ENCODE measurements around the gene MYOM1. TPM values are rescaled to one million over a fixed set of nuclear protein-coding genes. Genes with fewer than 3 reads are reported as not detected.
"Not testable (repeated sequence)": the region's sequence is repeated elsewhere in the genome, so short reads cannot be mapped to it uniquely, and the experiment has no call there.

The MYOM1 gene
- total and polyA plus RNA-seq, 2 experiments from 2014 or later = 1.1 to 1.8 TPM

- no peak overlapping the region for H2AFZ ChIP-seq
- TF ChIP-seq, protein P1, sequence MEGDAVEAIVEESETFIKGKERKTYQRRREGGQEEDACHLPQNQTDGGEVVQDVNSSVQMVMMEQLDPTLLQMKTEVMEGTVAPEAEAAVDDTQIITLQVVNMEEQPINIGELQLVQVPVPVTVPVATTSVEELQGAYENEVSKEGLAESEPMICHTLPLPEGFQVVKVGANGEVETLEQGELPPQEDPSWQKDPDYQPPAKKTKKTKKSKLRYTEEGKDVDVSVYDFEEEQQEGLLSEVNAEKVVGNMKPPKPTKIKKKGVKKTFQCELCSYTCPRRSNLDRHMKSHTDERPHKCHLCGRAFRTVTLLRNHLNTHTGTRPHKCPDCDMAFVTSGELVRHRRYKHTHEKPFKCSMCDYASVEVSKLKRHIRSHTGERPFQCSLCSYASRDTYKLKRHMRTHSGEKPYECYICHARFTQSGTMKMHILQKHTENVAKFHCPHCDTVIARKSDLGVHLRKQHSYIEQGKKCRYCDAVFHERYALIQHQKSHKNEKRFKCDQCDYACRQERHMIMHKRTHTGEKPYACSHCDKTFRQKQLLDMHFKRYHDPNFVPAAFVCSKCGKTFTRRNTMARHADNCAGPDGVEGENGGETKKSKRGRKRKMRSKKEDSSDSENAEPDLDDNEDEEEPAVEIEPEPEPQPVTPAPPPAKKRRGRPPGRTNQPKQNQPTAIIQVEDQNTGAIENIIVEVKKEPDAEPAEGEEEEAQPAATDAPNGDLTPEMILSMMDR (IDR thresholded peaks at IDR 0.05; ENCODE audit: poor library complexity) = no peak
- no peak for TF ChIP-seq EZH2 (IDR thresholded peaks at IDR 0.05; ENCODE audit: borderline replicate concordance)
- TF ChIP-seq EZH2phosphoT487 (IDR thresholded peaks at IDR 0.05; ENCODE audit: low read depth, severe bottlenecking, unreplicated experiment) = no peak
- 95% methylated on average over 6 of the region's 6 CpGs for WGBS (ENCODE audit: low lambda C conversion rate, missing lambda C conversion rate)
Measured at GRCh38 chr18:3221496-3221895, 1.7 kb upstream of the MYOM1 start.

GRCh38 chr18:3220868-3221267 is 1.1 kb upstream of the MYOM1 start:
- not testable (repeated sequence) for H3K36me3 ChIP-seq (replicated peaks; ENCODE audit: insufficient read depth, low read depth); H4K20me1 ChIP-seq (ENCODE audit: insufficient read depth, poor library complexity, severe bottlenecking); H3K4me3 ChIP-seq; H3K27me3 ChIP-seq; H3K9me3 ChIP-seq (ENCODE audit: low read depth); H3K27ac ChIP-seq; H3K9me2 ChIP-seq (replicated peaks; ENCODE audit: insufficient read depth); H2AFZ ChIP-seq; H3K4me2 ChIP-seq; DNase-seq (ENCODE audit: low spot score); H3K79me2 ChIP-seq
- peaks cover 37% of the 10 kb centered on the region for H3K4me1 ChIP-seq (ENCODE audit: insufficient read depth)
- WGBS (ENCODE audit: low lambda C conversion rate, missing lambda C conversion rate) = 97% methylated on average over 4 of the region's 4 CpGs

More at GRCh38 chr18:3221496-3221895, 1.7 kb upstream of the MYOM1 start:
- Histone ChIP-seq H3K36me3 (replicated peaks; ENCODE audit: insufficient read depth, low read depth) (no peaks in the 10 kb centered on the region), H3K4me2 (no peak overlapping the region), H3K4me1 (ENCODE audit: insufficient read depth) (peaks cover 40% of the 10 kb centered on the region), H3K79me2 (no peaks in the 10 kb centered on the region), H3K9me2 (replicated peaks; ENCODE audit: insufficient read depth) (no peaks in the 10 kb centered on the region), H3K4me3 (no peak overlapping the region), H4K20me1 (ENCODE audit: insufficient read depth, poor library complexity, severe bottlenecking) (no peaks in the 10 kb centered on the region), H3K27ac (no peak overlapping the region), H3K27me3 (no peaks in the 10 kb centered on the region), H3K9me3 (ENCODE audit: low read depth) (no peaks in the 10 kb centered on the region)
- no peak for DNase-seq (ENCODE audit: low spot score)

GRCh38 chr18:3219241-3219630 is 532 bp downstream of the MYOM1 start:
- Histone ChIP-seq H3K27ac (peak overlapping the region; percentile 83), H3K36me3 (replicated peaks; ENCODE audit: insufficient read depth, low read depth) (no peaks in the 10 kb centered on the region), H3K4me2 (peak overlapping the region; percentile 11), H4K20me1 (ENCODE audit: insufficient read depth, poor library complexity, severe bottlenecking) (no peaks in the 10 kb centered on the region), H3K4me1 (ENCODE audit: insufficient read depth) (peaks cover 30% of the 10 kb centered on the region), H3K9me3 (ENCODE audit: low read depth) (no peaks in the 10 kb centered on the region), H3K4me3 (no peak overlapping the region), H2AFZ (peak overlapping the region; percentile 32), H3K79me2 (no peaks in the 10 kb centered on the region), H3K27me3 (no peaks in the 10 kb centered on the region), H3K9me2 (replicated peaks; ENCODE audit: insufficient read depth) (no peaks in the 10 kb centered on the region)
- no peak for DNase-seq (ENCODE audit: low spot score)
- 81% methylated on average over 8 of the region's 8 CpGs for WGBS (ENCODE audit: low lambda C conversion rate, missing lambda C conversion rate)
- no peak for TF ChIP-seq EZH2phosphoT487 (IDR thresholded peaks at IDR 0.05; ENCODE audit: low read depth, severe bottlenecking, unreplicated experiment)
- TF ChIP-seq, protein P1 (IDR thresholded peaks at IDR 0.05; ENCODE audit: poor library complexity) = no peak
- TF ChIP-seq EZH2 (IDR thresholded peaks at IDR 0.05; ENCODE audit: borderline replicate concordance) = no peak

- no peaks in the 10 kb centered on the region for H3K9me2 ChIP-seq (replicated peaks; ENCODE audit: insufficient read depth)
- H3K36me3 ChIP-seq (replicated peaks; ENCODE audit: insufficient read depth, low read depth) = no peaks in the 10 kb centered on the region
- DNase-seq (ENCODE audit: low spot score) = no peak
- H2AFZ ChIP-seq = peak overlapping the region; percentile 32
- no peaks in the 10 kb centered on the region for H3K27me3 ChIP-seq
- no peaks in the 10 kb centered on the region for H4K20me1 ChIP-seq (ENCODE audit: insufficient read depth, poor library complexity, severe bottlenecking)
- 55% methylated on average over 2 of the region's 2 CpGs for WGBS (ENCODE audit: low lambda C conversion rate, missing lambda C conversion rate)
- peak overlapping the region; percentile 83 for H3K27ac ChIP-seq
- no peaks in the 10 kb centered on the region for H3K9me3 ChIP-seq (ENCODE audit: low read depth)
- no peaks in the 10 kb centered on the region for H3K79me2 ChIP-seq
- H3K4me2 ChIP-seq = peak overlapping the region; percentile 11
- H3K4me1 ChIP-seq (ENCODE audit: insufficient read depth) = peaks cover 32% of the 10 kb centered on the region
- TF ChIP-seq EZH2phosphoT487 (IDR thresholded peaks at IDR 0.05; ENCODE audit: low read depth, severe bottlenecking, unreplicated experiment) (no peak), EZH2 (IDR thresholded peaks at IDR 0.05; ENCODE audit: borderline replicate concordance) (no peak)
- TF ChIP-seq, protein P1 (IDR thresholded peaks at IDR 0.05; ENCODE audit: poor library complexity) = no peak
- H3K4me3 ChIP-seq = no peak overlapping the region
Measured at GRCh38 chr18:3218819-3219218, 949 bp downstream of the MYOM1 start.

All from hepatocyte (in vitro differentiated cells).